OCI-LY3 (cell line): Measurements from ENCODE around the gene ZEB2.

Experiments
- EZH2phosphoT487 ChIP-seq: fragments of 200-600 bp; shearing (Covaris generic); IDR thresholded peaks from 2 replicates; pipeline ENCODE4 v1.6.1; 2018; ENCODE audit warnings: antibody characterized with exemption, mixed run types, low read depth
- TF ChIP-seq, protein P1 (sequence below): fragments of 200-600, 300-600 bp; sonication (generic); IDR thresholded peaks from 2 replicates; pipeline ENCODE4 v1.5.1; 2014; ENCODE audit warnings: antibody characterized with exemption, low read length, low read depth

DNA sequence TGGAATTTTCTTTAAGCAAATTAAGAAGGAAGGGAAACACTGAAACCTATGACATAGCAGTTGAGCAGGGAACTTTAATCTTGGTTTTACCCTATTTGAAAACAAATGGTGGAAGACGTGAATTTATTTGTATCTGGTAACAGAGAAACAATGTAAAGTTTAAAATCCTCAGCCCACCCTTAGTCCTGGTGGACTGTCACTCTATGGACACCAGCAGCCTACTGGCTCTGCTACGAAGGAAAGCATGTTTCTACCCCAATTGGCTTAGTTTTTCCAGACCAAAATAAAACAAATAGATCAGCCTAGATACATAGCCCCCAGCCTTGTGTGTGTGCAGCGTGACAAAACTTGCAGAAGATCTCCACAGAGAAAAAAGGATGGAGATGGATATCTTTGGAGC lies 7.4 kb downstream of the ZEB2 start:
- TF ChIP-seq, protein P1, sequence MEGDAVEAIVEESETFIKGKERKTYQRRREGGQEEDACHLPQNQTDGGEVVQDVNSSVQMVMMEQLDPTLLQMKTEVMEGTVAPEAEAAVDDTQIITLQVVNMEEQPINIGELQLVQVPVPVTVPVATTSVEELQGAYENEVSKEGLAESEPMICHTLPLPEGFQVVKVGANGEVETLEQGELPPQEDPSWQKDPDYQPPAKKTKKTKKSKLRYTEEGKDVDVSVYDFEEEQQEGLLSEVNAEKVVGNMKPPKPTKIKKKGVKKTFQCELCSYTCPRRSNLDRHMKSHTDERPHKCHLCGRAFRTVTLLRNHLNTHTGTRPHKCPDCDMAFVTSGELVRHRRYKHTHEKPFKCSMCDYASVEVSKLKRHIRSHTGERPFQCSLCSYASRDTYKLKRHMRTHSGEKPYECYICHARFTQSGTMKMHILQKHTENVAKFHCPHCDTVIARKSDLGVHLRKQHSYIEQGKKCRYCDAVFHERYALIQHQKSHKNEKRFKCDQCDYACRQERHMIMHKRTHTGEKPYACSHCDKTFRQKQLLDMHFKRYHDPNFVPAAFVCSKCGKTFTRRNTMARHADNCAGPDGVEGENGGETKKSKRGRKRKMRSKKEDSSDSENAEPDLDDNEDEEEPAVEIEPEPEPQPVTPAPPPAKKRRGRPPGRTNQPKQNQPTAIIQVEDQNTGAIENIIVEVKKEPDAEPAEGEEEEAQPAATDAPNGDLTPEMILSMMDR = no peak
- no peak for TF ChIP-seq EZH2phosphoT487
